Pericardium fibroblast (primary cell): ENCODE data around the gene LEMD1. TPM values are rescaled to one million over a fixed set of nuclear protein-coding genes. Genes with fewer than 3 reads are reported as not detected.

ENCODE experiments used
- total RNA-seq: library from RNA; depleted of rRNA; stranded (reverse); fragments of >200 nt; gene quantifications from 2 replicates; pipeline ENCODE4 v1.2.3, GENCODE V29; 2015

The LEMD1 gene, protein sequence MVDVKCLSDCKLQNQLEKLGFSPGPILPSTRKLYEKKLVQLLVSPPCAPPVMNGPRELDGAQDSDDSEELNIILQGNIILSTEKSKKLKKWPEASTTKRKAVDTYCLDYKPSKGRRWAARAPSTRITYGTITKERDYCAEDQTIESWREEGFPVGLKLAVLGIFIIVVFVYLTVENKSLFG
- total RNA-seq: not detected in 2 replicates

DNA sequence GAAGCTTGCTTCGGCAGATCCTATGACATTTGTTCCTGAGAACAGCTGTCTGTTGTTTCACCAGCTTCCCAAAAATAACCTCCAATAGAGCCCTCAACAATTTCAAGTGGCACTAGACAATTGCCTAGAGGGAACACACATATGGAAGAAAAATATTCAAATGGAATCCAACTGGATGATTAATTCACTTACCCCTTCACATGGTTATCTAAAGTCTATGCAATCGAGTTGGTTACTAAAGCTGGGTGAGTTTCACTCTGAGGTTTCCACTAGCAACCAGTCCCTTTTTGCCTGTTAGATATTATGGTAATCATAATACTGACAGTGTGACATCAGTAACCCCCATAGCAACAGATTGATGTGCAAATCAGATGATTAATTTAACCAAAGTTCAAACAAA is at the start of gene LEMD1:
TSS of gene LEMD1 (minus strand) at position 259 of the 400 bp plus-strand sequence. CDS start 1,520 bp downstream, outside the sequence.

DNA sequence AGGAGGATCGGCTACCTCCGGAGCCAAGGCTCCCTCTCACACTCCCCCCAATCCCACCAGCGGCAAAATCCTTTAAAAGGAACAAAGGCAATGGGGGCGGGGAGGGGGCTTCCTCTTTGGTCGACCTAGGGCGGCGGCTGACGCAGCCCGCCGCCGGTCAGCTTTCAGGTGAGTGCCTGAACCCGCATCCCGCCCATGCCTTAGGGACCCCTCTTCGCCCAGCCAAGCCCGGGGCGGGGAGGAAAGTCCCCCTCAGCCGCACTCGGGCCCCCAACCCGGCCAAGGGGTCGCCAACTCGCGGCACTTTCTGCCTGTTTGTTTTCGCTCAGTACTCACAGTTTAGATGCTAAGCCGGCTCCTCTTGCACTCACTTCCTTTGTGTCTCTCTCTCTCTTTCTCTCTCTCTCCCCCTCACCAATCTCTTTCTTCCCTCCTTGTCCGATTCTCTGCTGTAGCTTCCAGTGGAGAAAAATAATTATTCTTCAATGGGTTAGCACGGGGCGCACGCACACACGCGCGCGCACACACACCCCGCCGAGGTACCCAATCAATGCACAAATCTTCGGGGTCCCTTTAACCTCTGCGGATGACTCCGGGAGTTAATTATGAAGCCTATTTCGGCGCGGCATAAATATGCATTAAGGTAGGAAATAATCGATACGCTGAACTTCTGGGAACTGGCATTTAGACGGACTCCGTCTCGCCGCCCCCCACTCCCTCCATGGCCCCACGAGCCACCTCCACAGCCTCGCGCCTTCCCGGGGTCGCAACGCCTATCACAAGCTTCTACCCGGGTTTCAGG is 33.9 kb upstream of the LEMD1 start, which contains the start of gene BLACAT1:
TSS of gene BLACAT1 (minus strand) at position 465 of the 802 bp plus-strand sequence.

DNA sequence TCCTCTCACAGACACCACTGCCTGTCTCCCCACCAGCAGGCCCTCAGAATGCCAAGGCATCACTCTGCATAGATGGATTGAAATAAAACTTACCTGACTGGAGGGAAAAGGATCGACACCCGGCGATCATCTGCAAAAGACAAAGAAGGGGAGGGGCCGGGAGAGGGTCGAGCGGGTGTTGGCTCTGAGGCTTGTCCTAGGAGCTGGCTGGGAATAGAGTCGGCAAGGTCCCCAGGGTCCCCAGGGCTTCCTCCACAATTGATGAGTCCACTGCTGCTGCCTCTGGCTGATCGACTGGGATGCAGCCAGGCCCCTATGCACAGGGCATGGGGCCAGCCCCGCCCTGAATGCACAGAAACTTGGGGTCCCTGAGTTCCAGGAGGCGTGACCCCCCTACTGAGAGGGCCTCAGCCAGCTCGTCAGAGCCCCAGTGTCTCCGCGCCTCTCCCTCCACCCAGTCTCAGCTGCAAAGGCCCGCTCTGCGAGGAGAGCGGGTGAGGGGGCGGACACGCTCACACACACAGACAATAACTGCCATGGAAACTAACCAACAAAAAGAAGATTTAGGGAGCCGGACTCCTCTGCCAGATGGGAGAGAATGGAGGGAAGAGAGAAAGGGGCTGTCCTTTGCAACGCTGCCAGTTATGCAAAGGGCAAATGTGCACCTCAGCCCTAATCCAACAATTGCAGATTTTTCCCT is 65.3 kb downstream of the LEMD1 start, which contains the start of gene KLHDC8A:
TSS of gene KLHDC8A (minus strand) at position 483 of the 700 bp plus-strand sequence. CDS start 13,318 bp downstream, outside the sequence.

Other genes starting within 250 kb of the LEMD1 start
- gene DSTYK, start 210.4 kb downstream of the LEMD1 start, total RNA-seq: 6.5 and 9.9 TPM in 2 replicates
- gene TMCC2, start 194.1 kb downstream of the LEMD1 start, total RNA-seq: 1.4 and 2.7 TPM in 2 replicates
- 1.9 and 4.6 TPM in 2 replicates for gene NUAK2, start 100.3 kb downstream of the LEMD1 start, total RNA-seq
- 0.12 and 0.34 TPM in 2 replicates for gene KLHDC8A, start 65.1 kb downstream of the LEMD1 start, total RNA-seq
- not detected in 2 replicates for gene BLACAT1, start 34.0 kb upstream of the LEMD1 start, total RNA-seq
- gene CDK18, start 82.6 kb upstream of the LEMD1 start, total RNA-seq: 2.2 and 7.4 TPM in 2 replicates
- 8.8 and 11.3 TPM in 2 replicates for gene ELK4, start 210.0 kb upstream of the LEMD1 start, total RNA-seq